GM18907 (cell line): ENCODE data around the gene REEP1.
"Not testable (repeated sequence)": the region's sequence is repeated elsewhere in the genome, so short reads cannot be mapped to it uniquely, and the experiment has no call there.

Source experiments
- ATAC-seq: cut with Tn5 transposase; IDR thresholded peaks from one replicate; pipeline ENCODE4 v1.9.1; 2021; ENCODE audit warnings: mild to moderate bottlenecking, moderate library complexity; ENCODE audit not compliant: unreplicated experiment

Gene REEP1

GRCh38 chr2:86347401-86347800 is 10.0 kb upstream of the REEP1 start:
- no peak for ATAC-seq

GRCh38 chr2:86345783-86346370 is 8.5 kb upstream of the REEP1 start:
- not testable (repeated sequence) for ATAC-seq

GRCh38 chr2:86344404-86344803 is 7.0 kb upstream of the REEP1 start:
- no peak for ATAC-seq

GRCh38 chr2:86342488-86342887 is 5.1 kb upstream of the REEP1 start:
- no peak for ATAC-seq

GRCh38 chr2:86341470-86341869 is 4.0 kb upstream of the REEP1 start:
- ATAC-seq, result no peak

GRCh38 chr2:86338778-86339295 is 1.4 kb upstream of the REEP1 start:
- ATAC-seq, result no peak

- no peak for ATAC-seq
Observed at GRCh38 chr2:86336675-86337243, 667 bp downstream of the REEP1 start.

GRCh38 chr2:86335865-86336674 is 1.4 kb downstream of the REEP1 start:
- no peak for ATAC-seq

- no peak for ATAC-seq
Observed at GRCh38 chr2:86333378-86333777, 4.0 kb downstream of the REEP1 start.

GRCh38 chr2:86332654-86333053 is 4.8 kb downstream of the REEP1 start:
- no peak for ATAC-seq

GRCh38 chr2:86331384-86331783 is 6.0 kb downstream of the REEP1 start:
- no peak for ATAC-seq

GRCh38 chr2:86330001-86330400 is 7.4 kb downstream of the REEP1 start:
- ATAC-seq, result no peak

GRCh38 chr2:86323273-86324021 is 14.0 kb downstream of the REEP1 start:
- no peak for ATAC-seq

- no peak for ATAC-seq
Observed at GRCh38 chr2:86319700-86320580, 17.5 kb downstream of the REEP1 start.

GRCh38 chr2:86315084-86315483 is 22.3 kb downstream of the REEP1 start:
- no peak for ATAC-seq

GRCh38 chr2:86314125-86314524 is 23.3 kb downstream of the REEP1 start:
- no peak for ATAC-seq

GRCh38 chr2:86313341-86313740 is 24.1 kb downstream of the REEP1 start:
- ATAC-seq, result no peak

- ATAC-seq, result no peak
Observed at GRCh38 chr2:86311879-86312278, 25.5 kb downstream of the REEP1 start.

GRCh38 chr2:86309966-86310365 is 27.5 kb downstream of the REEP1 start:
- no peak for ATAC-seq

- no peak for ATAC-seq
Observed at GRCh38 chr2:86308984-86309695, 28.3 kb downstream of the REEP1 start.
